GM12891 (cell line): Measurements from ENCODE around the gene EEFSEC.

Experiments
- PAX5 ChIP-seq: IDR thresholded peaks from 2 replicates; pipeline ENCODE4 v1.6.1; 2011; ENCODE audit warnings: low read length, moderate library complexity, mild to moderate bottlenecking; ENCODE audit not compliant: insufficient read depth, severe bottlenecking
- POLR2A ChIP-seq: IDR thresholded peaks from 2 replicates; pipeline ENCODE4 v1.6.1; 2011; ENCODE audit warnings: low read depth, low read length, control low read depth
- POLR2AphosphoS5 ChIP-seq: IDR thresholded peaks from 2 replicates; pipeline ENCODE4 v1.6.1; 2011; ENCODE audit warnings: low read depth, low read length, control low read depth
- SPI1 ChIP-seq: IDR thresholded peaks from 2 replicates; pipeline ENCODE4 v1.6.1; 2011; ENCODE audit warnings: low read depth, low read length, control low read depth
- TAF1 ChIP-seq: IDR thresholded peaks from 2 replicates; pipeline ENCODE4 v1.6.1; 2011; ENCODE audit warnings: low read depth, low read length, control low read depth

DNA sequence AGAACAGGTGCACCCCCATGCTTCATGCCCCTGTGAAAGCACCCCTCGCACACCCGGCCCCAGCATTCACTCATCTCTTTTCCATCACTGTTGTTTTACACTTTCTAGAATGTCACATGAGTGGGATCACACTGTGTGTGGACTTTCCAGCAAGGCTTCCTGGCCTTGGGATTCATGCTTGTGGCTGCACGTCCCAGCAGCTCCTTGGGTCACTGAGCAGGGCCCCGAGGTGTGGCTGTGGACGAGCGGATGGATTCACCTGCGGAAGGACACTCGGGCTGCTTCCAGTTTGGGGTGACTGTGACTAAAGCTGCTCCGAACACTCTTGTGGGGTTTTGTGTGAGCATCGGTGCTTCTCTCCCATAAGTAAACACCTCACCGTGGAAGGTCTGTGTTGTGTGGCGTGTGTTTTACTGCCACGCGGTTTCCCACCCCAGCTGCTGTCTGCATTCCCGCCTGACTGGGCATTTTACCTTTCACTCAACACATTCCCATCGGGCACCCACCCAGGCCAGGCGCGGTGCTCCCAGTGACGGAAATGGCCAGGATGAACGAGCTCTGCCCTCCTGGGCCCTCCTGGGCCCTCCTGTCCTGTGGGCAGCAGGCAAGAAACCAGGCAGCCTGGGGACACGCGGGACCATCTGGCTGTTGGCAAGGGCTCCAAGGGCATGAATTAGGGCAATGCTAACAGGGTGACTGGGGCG is 272.0 kb downstream of the EEFSEC start:
- TF ChIP-seq POLR2AphosphoS5 (no peak), POLR2A (no peak), TAF1 (no peak), PAX5 (no peak), SPI1 (no peak)
